GM19438 (cell line): ENCODE measurements around the gene TMEM150C.

ENCODE experiments used
- ATAC-seq: cut with Tn5 transposase; IDR thresholded peaks from one replicate; pipeline ENCODE4 v1.9.1; 2021; ENCODE audit warnings: low read depth; ENCODE audit not compliant: unreplicated experiment

The TMEM150C gene

GRCh38 chr4:82561786-82562563, at the start of gene TMEM150C:
Gene TMEM150C, minus strand, starts transcription at chr4:82561988. Its CDS starts 57,331 bp downstream, at chr4:82504657.
- ATAC-seq = no peak

GRCh38 chr4:82611527-82611926, 49.7 kb upstream of the TMEM150C start:
- no peak for ATAC-seq

- ATAC-seq = no peak
Measured at GRCh38 chr4:82610041-82610440, 48.3 kb upstream of the TMEM150C start.

GRCh38 chr4:82606622-82607021, 44.8 kb upstream of the TMEM150C start:
- ATAC-seq = no peak

GRCh38 chr4:82604522-82604921, 42.7 kb upstream of the TMEM150C start:
- ATAC-seq = no peak

GRCh38 chr4:82601242-82602015, 39.6 kb upstream of the TMEM150C start:
- ATAC-seq = no peak

GRCh38 chr4:82599336-82599735, 37.5 kb upstream of the TMEM150C start:
- no peak for ATAC-seq

GRCh38 chr4:82594456-82594855, 32.7 kb upstream of the TMEM150C start:
- ATAC-seq = no peak

GRCh38 chr4:82593411-82593810, 31.6 kb upstream of the TMEM150C start:
- ATAC-seq = no peak

- ATAC-seq = no peak
Measured at GRCh38 chr4:82592639-82593038, 30.9 kb upstream of the TMEM150C start.

GRCh38 chr4:82591592-82591991, 29.8 kb upstream of the TMEM150C start:
- ATAC-seq = no peak

- no peak for ATAC-seq
Measured at GRCh38 chr4:82589756-82590155, 28.0 kb upstream of the TMEM150C start.

- ATAC-seq = no peak
Measured at GRCh38 chr4:82588771-82589270, 27.0 kb upstream of the TMEM150C start.

- no peak for ATAC-seq
Measured at GRCh38 chr4:82587826-82588540, 26.2 kb upstream of the TMEM150C start.

- ATAC-seq = no peak
Measured at GRCh38 chr4:82585690-82586435, 24.1 kb upstream of the TMEM150C start.

GRCh38 chr4:82584931-82585330, 23.1 kb upstream of the TMEM150C start:
- ATAC-seq = no peak

- no peak for ATAC-seq
Measured at GRCh38 chr4:82583897-82584587, 22.3 kb upstream of the TMEM150C start.

- no peak for ATAC-seq
Measured at GRCh38 chr4:82579932-82580331, 18.1 kb upstream of the TMEM150C start.

GRCh38 chr4:82578935-82579334, 17.1 kb upstream of the TMEM150C start:
- ATAC-seq = no peak

- no peak for ATAC-seq
Measured at GRCh38 chr4:82577451-82577850, 15.7 kb upstream of the TMEM150C start.
